DMS114 treated with DMSO at 0.1 percent for 48 hours (cell line): Measurements from ENCODE around the gene GALNT9.
"Not testable (repeated sequence)": the region's sequence is repeated elsewhere in the genome, so short reads cannot be mapped to it uniquely, and the experiment has no call there.

Experiments
- DNase-seq: peaks from one replicate; lab custom pipeline; 2025; ENCODE audit not compliant: unreplicated experiment; lab: John Stamatoyannopoulos, UW

GALNT9 gene

DNA sequence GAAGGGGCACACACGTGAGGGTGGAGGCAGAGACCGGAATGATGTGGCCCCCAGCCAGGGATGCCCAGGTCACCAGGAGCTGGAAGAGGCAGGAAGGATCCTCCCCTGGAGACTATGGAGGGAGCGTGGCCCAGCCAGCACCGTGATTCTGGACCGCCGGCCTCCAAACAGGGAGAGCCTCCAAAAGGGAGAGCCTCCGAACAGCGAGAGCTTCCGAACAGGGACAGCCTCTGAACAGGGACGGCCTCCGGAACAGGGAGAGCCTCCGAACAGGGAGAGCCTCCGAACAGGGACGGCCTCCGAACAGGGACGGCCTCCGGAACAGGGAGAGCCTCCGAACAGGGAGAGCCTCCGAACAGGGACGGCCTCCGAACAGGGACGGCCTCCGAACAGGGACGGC, 33.8 kb downstream of the GALNT9 start:
- DNase-seq = not testable (repeated sequence)

DNA sequence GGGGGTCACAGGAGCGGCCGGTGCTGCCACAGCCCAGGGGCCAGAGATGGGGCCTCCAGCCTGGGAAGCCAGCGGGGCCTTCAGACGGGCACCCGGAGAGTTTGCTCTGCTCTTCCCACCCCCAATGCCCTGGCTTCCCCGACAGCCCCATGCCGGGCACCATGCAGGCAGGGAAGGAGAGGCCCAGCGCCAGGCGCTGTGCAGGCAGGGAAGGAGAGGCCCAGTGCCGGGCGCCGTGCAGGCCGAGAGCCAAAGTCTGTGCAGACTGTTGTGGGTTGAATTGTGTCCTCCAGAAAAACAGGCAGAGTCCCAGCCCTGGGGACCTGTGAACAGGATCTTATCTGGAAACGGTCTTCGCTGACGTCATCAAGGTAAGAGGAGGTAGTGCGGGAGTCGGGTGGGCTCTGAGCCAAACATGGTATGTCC, 34.3 kb downstream of the GALNT9 start:
- no peak for DNase-seq

DNA sequence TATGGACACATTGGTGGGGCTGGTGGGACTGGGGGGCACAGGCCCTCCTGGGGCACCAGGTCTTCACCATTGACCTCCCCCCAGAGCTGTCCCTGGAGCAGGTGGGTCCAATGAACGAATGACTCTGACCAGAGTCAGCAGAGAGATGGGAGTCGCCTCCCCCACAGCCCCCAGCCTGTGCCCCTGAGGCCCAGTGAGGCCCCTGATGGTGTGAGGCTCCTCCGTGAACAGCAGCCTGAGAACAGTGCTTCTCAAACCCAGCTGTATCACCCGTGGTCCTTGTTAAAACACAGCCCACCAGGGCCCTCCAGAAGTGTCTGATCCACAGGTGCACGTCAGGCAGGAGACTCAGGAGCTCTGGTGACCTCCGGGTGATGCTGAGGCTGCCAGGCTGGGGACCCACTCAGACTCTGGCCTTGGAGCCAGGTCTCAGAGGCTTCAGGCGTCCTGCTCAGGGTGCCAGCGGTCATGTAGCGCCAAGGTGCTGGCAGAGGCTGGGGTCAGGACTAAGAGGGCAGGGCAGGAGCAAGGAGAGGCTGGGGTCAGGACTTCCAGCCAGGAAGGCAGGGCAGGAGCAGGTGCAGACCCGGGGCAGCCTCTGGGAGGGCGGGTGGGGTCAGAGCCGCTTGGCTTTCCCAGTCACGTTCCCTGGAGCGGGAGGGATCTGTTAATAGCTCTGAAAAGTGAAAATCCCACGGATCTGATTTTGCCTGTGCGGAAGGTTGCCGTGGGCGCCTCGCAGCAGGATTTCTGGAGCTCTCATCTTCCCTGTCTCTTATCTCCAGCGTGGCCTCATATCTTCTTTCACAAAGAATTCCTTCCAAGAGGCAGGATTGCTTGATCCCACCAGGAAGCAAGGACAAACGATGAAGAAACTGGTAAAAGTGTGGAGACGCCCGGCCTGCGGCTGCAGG, 35.0 kb downstream of the GALNT9 start:
- no peak for DNase-seq

DNA sequence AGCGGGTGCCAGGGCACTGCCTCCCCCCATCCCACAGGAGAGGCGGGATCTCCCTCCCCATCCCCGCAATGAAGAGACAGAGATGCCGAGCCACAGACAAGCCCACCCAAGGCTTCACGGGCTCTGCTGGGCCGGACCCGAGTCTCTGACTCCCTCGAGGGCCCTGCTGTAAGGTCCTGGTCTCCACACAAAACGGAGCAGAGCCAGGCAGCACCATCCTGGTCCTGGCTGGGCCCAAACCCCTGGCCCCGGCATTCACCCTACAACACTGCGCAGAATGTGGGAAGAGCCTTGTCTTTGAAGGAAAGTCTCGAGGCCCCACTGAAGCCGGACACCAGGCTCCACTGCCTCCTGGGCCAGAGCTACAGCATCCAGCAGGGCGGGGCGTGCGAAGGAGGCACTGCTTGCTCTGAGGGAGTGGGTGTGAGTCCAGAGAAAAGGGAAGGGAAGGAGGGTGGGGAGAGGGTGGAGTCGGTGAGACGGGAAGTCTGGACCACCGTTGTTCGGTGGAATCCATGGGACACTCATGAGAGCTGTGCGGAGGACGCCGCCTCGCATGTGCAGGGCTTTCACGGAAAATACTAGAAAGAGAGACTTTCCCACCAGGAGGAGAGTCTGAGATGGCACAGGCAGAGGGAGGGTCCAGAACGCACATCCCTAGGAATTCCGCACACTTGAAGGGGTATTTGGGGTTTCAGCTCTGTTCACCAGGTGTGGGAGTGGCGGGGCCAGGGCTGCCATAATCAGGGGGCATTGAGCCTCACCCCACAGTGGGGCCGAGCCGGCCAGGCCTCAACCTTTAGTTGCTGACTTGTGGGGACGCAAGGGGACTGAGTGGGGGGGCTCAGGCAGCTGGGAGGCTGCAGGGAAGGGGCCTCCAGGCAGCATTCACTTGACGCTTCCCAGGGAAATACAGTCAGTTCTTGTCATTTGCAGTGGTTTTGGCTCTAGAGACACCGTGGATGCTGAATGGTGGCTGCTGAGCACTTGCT, 36.8 kb downstream of the GALNT9 start:
- DNase-seq = no peak

DNA sequence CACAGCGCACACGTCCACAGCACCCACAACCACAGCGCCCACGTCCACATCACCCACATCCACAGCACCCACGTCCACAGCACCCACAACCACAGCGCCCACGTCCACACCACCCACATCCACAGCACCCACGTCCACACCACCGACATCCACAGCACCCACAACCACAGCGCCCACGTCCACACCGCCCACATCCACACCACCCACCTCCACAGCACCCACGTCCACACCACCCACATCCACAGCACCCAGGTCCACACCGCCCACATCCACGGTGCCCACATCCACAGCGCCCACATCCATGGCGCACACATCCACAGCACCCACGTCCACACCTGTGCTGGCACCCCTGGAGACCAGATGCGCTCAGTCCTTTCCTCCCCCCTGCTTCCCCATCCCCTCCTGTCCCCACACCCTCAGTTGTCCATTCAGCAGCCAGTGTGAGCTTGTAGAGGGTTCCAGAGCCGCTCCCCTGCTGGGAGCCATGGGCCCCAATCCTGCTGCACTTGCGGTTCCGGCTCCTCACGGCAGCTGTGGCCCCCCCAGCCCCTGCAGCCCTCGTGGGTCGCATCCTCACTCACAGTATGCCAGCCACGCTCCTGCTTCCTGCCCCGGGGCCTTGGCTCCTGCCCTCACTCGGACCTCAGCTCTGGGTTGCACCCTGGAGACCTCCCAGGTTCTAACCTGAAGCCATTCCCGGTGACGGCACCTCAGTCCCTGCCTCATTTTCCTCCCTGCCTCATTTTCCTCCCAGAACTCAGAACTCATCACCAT, 37.8 kb downstream of the GALNT9 start:
- no peak for DNase-seq

DNA sequence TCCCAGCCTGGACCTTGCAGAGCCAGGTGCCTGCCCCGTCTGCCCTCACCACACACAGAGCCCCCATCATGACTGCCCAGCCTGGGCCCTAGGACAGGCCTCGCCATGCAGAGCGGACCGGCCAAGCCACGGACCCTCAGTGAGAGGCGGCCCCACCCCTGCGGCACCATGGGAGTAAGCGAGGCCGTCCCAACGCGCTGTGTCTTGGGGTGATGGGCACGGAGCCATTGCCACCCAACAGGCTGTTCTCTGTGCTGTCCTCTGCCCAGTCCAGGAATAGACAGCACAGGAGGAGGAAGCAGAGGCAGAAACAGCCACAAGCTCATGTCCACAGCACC, 39.2 kb downstream of the GALNT9 start:
- DNase-seq = no peak

DNA sequence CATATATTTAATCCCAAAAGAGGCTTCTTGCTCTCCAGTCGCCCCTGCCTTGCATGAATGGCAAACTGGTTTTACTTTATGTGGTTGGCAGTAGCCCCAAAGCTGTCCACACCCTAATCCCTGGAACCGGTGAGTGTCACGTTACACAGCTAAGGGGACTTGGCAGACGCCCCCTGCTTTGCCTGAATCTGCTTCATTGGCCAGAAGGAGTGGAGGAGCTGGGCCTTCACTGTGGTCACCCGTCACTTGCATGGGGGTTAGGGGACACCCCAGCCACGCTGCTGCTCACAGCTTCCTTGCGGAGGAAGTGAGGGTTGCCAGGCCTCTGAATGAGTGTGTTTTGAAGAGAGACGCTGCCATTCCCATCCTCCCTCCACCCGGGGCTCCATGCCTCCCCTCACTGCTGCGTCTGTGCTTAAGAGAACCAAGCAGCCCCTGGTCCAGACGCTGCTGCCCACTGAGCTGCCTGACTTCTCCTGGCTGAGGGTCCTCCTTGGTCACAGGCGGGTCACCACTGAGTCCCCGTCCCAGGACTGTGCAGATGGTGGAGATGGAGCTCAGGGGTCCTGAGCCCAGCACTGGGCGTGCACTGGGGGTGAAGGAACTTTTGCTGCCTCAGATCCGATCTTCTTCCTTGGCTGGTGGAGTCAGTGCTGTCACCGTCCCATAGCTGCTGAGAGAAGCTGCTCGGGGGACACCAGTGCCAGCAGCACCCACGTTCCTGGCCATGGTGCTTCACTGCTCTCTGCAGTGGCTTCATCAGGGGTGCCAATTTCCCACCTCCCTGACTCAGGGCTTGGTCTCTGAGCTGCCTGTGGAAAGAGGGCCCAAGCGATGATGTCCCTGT, 39.8 kb downstream of the GALNT9 start:
- DNase-seq = no peak

DNA sequence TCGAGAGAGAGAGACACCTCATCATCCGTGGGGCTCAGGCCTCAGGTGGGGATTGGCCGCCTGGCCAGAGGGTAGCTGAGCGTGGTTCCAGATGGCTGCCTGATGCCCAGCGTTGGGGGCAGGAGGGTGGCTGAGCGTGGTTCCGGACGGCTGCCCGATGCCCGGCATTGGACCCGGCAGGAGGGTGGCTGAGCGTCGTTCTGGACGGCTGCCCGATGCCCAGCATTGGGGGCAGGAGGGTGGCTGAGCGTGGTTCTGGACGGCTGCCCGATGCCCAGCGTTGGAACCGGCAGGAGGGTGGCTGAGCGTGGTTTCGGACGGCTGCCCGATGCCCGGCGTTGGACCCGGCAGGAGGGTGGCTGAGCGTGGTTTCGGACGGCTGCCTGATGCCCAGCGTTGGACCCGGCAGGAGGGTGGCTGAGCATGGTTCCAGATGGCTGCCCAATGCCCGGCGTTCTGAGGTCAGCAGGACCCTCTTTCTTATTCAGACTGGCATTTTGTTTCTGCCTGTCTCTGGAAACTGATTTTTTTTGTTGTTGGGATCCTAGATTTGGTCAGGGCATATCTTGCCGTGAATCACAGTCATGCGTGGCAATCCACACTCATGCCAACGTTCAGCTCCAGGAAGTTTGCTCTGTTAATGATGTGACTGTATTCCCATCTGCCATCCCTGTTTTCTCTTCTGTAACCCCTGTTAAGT, 40.7 kb downstream of the GALNT9 start:
- no peak for DNase-seq

DNA sequence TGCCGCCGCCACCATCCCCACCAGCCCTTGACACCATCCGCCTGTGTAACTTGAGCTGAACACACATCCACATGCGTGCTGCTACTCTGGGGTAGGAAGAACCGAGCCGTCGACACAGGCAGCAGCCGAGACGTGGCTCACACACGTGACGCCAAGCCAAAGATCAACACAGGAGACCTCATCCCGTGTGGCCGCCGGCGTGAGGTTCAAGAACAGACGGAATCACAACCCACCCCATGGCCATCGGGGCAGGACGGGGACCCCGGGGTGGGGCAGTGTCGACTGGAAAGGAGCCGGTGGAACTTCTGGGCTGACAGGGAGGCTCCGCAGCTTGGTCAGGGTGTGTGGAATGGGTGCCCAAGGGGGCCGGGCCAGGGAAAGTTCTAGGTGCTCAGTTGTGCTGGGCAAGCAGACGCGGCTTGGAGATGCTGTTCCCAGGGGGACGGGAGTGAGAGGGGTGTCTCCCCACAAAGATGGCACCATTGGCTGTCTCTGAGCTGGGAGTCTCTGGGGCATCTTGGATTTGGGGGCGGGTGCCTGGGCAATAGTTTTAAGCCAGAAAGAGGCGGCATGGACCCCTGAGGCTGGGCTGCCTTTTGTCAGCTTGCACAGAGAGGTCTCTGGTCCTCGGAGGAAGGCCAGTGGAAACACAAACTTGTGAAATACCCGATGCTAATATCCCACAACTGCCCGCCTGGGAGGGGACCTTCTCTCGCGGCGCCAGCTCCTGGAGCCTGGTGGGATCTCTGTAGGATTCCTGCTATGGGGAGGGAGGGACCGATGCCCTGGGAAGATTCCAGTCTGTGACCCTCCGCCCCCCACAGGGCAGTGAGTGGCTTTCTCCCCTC, 41.8 kb downstream of the GALNT9 start:
- no peak for DNase-seq

DNA sequence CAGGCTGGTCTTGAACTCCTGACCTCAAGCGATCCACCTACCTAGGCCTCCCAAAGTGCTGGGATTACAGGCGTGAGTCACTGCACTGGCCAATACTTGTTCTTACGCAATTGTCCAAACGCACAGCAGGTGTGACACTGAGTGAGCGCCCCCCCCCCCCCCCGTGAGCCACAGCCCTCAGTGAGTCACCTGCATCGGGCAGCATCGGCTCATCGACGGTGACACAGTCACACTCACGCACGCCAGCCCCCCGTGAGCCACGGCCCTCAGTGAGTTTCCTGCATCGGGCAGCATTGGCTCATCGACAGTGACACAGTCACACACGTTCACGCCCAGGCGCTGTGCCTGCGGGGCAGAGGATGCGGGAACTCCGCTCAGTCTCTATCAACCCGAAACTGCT, 42.5 kb downstream of the GALNT9 start:
- DNase-seq = no peak

DNA sequence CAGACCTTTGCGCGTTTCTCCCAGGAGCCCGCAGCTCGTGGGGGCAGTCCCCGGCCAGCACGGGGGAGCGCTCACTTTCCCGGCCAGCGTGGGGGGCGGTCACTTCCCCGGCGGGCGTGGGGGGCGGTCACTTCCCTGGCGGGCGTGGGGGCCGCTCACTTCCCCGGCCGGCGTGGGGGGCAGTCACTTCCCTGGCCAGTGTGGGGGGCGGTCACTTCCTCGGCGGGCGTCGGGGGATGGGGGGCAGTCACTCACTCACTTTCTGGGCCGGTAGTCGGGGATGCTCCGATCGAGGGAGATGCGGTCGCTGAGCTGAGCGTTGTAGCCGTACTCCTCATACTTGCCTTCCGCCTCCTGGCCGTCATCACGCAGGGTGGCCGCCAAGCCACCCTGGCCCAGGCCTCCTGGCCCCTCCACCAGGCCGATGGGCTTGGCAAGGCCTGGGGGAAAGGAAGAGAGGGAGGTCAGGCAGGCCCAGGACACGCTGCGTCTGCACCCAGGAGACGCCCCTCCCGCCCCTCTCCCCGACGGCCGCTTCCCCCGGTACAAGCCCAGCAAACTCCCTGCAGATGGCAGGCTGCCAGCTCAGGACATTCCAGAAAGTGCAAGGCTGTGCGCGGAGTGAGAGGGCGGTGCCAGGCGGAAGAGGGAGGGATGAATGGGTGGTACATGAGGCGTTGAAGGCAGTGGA, 43.3 kb downstream of the GALNT9 start:
- no peak for DNase-seq

DNA sequence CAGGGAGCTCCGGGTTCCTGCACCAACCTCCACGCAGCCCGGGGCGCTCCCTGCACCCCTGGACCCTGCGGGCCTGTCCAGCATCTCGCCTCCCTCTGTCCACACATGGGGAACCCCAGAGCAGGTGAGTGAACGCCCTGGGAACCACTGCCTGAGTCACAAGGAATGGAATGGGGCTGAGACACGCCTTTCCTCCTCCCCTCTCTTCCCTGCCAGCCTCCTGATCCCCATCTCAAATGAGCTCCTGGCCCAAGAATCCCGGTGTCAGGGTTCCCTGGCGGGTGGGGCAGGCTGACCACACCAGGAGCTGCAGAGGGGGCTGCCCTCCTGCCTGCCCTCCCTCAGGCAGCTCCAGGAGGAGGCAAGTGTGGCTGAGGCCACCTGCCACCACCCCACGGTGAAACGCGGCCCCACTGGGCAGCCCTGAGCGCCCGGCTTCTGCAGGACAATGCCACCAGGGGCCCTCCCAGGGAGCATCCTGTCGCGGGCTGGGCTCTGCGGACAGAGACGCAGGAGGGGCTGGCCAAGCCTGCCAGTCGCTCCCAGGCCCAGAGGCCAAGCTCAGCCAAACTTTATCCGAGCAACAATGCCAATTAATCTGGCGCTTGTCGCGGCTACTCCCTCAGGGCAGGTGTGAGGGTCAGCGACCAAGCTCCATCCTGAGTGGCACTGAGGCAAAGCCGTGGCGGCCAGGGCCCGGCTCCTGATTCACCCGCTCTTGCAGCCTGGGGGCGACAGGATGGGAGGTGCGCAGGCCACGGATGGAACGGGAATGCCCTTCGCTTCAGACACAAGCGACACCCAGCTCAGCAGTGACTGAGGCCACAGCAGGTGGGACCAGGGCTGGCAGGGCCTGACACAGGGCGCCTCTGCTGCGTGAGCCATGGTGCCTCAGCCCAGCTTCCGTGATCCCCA, 44.3 kb downstream of the GALNT9 start:
- no peak for DNase-seq

DNA sequence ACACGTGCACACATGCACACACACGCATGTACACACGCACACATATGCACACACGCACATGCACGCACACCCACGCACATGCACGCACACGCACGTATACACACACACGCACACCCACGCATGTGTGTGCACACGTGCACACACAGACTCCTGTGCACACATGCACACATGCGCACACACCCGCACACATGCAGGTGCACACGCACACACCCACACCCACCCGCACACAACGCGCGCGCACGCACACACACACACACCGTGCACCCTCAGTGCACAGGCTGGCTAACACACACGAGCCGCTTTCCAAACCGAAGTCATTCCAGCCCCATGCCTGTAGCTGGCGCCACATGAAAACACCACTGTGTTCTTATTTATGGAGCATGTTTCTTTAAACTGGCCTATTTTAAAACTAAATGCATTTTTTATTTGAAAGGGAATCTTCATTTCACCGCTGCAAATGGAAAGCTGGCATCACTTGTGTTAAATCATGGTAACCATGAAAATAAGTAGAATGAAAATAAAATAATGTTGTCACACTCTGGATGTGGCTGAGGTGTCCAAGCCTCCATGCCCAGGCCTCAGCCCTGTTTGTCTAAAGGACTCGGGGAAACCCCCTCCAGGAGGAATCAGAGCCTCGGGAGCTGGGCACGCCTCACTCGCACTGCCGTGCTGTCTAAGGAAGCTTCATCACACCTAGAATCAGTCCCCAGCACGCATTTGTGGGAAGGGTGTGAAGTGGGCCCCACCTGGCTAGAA, 45.1 kb downstream of the GALNT9 start:
- no peak for DNase-seq

DNA sequence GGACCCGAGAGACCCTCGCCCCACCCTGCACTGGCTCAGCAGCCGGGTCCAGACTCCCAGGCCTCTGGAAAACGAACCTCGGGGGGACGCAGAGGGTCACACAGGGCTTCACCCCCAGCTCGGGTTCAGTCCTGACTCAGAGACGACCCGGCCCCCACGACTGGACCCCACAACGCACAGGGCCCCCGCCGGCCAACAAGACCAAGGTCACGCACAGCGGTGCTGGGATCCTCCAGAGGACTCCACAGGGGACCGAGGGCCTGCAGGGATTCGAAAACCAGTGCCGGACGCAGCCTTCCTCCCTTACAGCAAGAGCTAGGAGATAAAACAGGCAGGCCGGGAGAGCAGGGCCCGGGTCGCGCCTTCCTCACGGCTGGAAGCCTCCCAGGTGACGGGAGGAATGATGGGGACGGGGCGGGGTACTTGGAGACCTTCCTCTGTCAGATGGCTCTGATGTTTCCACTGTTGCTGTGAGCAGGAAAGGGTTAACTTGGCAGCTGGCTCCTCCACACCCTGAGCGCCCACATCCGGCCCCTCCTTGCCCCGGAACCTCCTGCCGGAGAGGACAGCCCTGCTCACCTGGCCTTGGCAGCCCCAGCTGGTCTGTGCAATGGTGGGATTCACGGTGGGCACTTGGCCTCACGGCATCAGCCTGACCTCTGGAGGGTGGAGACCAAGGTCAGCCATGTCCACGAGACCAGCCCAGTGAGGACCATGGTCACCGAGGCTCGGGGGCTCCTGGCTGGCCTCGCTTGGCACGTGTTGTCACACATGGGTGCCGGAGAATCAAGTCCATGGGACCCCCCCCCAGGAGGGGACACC, 46.2 kb downstream of the GALNT9 start:
- no peak for DNase-seq
